HL-60/S4 treated with phorbol 12-myristate 13-acetate at 8.2 ng/mL for 4 days and 3 days (cell line): Measurements from ENCODE around the gene HSD17B1.
"Not testable (repeated sequence)": the region's sequence is repeated elsewhere in the genome, so short reads cannot be mapped to it uniquely, and the experiment has no call there.

Experiments used
- in situ Hi-C: fragments of 300-500 bp; cut with MboI; formaldehyde crosslinking; loops from 2 replicates; pipeline ENCODE4 v1.15.0; 2022; ENCODE audit warnings: low sequenced_read_pairs

The HSD17B1 gene

DNA sequence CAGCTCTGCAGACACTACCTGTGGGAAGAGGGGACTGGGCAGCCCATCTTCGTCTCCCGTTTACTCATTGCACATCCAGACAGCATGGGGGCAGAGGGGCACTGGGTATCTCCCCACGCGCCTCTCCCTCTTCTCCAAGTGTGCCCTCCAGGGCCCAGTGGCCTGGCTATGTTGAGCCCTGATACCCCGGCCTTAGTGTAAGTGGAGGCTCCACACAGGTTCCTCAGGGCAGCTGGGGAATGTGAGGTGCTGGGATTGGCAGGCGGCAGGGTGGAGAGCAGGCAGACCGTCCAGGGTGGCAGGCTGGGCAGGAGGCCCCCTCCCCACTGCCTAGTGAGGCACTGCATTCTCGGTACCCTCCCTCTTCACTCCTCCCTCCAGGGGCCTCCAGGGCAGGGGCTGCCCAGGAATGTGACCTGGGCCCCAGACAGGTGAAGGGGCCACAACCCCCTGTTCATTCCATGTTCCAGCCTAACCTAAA is 29.9 kb upstream of the HSD17B1 start:
- in situ Hi-C loops, result no loop called here

DNA sequence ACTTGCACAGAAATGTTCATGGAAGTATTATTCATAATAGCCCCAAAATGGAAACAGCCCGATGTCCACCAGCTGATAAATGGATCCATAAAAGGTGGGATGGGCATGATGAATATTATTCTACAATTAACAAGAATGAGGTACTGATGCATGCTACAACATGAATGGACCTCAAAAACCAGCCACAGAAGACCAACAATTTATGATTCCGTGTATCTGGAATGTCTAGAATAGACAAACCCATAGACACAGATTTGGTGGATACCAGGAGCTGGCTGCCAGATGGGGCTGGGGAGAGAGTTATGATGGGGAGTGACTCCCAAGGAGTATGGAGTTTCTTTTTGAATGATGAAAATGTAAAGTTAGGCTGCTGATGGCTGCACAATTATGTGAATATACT is 27.5 kb upstream of the HSD17B1 start:
- in situ Hi-C loops, result no loop called here

DNA sequence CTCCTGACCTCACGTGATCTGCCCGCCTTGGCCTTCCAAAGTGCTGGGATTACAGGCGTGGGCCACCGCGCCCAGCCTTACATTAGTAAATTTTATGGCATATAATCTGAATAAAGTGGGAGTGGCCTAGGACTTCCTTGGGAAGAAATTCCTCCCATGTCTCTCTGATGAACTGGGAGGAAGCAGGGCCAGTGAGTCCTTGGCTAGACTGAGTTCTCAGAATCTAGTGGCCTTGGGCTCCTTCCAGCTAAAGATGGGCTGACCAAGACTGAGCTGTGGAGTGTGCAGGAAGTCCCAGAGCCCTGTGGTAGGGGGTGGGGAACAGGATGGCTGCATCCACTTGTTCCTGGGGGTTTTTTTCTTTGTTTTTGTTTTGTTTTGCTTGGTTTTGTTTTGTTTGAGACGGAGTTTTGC is 26.7 kb upstream of the HSD17B1 start:
- in situ Hi-C loops, result no loop called here

DNA sequence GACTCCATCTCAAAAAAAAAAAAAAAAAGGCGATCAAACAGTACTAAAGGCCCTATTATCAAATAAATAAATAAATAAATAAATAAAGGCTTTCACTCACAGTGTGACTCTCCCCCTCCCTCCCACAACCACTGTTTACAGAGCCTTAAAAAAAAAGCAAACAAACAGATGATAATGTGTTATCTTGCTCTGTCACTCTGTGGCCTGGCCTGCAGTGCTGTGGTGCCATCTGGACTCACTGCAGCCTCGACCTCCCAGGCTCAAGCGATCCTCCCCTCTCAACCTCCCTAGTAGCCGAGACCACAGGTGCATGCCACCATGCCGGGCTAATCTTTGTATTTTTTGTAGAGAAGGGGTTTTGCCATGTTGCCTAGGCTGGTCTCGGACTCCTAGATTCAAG is 24.8 kb upstream of the HSD17B1 start:
- in situ Hi-C loops, result no loop called here

DNA sequence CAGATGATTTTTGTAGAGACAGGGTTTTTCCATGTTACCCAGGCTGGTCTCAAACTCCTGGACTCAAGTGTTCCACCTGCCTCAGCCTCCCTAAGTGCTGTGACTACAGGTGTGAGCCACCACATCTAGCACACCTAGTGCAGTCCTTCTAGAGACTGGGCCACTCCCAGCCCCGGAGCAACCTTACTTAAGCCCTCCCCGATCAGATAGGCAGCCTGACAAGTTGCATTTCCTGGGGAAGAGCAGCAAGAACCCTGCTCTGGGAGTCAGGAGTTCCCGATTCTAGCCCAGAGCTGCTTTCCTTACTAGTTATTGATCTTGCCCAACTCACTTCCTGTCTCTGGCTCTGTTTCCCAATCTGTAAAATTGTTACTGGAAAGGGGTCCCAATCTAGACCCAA is 23.7 kb upstream of the HSD17B1 start:
- in situ Hi-C loops, result no loop called here

DNA sequence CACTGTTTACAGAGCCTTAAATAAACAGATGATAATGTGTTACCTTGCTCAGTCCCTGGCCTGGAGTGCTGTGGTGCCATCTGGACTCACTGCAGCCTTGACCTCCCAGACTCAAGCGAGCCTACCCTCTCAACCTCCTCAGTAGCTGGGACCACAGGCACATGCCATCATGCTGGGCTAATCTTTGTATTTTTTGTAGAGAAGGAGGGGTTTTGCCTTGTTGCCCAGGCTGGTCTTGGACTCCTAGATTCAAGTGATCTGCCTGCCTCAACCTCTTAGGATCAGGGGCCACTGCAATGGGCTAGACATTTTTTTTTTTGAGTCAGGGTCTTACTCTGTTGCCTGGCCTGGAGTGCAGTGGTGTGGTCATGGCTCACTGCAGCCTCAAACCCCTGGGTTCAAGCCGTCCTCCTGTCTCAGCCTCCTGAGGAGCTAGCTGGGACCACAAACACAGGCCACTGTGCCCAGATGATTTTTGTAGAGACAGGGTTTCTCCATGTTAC is 21.7 kb upstream of the HSD17B1 start:
- in situ Hi-C loops, result no loop called here

DNA sequence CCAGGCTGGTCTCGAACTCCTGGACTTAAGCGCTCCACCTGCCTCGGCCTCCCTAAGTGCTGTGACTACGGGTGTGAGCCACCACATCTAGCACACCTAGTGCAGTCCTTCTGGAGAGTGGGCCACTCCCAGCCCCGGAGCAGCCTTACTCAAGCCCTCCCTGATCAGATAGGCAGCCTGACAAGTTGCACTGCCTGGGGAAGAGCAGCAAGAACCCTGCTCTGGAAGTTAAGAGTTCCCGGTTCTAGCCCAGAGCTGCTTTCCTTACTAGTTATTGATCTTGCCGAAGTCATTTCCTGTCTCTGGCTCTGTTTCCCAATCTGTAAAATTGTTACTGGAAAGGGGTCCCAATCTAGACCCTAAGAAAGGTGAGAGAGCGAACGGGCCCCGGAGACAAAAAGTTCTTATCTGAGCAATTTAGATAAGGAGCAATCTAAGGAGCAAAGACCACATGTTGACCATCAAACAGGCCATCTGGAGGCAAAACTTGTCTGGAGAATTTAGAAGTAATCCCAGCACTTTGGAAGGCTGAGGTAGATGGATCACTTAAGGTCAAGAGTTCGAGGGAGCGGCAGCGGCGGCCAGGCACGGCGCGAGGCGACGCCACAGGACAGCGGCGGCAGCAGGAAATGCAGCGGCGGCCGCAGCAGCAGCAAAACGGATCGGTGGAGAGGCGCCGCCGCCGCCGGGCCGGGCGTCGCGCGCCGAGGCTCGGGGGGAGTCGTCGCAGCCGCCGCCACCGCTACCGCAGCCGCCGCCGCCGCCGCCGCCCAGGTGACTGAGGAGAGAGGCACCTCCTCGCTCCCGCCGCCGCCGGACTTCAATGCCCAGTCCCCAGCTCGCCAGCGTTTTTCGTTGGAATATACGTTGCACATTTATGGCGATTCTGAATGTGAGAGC is 21.0 kb upstream of the HSD17B1 start:
- in situ Hi-C loops, result no loop called here

DNA sequence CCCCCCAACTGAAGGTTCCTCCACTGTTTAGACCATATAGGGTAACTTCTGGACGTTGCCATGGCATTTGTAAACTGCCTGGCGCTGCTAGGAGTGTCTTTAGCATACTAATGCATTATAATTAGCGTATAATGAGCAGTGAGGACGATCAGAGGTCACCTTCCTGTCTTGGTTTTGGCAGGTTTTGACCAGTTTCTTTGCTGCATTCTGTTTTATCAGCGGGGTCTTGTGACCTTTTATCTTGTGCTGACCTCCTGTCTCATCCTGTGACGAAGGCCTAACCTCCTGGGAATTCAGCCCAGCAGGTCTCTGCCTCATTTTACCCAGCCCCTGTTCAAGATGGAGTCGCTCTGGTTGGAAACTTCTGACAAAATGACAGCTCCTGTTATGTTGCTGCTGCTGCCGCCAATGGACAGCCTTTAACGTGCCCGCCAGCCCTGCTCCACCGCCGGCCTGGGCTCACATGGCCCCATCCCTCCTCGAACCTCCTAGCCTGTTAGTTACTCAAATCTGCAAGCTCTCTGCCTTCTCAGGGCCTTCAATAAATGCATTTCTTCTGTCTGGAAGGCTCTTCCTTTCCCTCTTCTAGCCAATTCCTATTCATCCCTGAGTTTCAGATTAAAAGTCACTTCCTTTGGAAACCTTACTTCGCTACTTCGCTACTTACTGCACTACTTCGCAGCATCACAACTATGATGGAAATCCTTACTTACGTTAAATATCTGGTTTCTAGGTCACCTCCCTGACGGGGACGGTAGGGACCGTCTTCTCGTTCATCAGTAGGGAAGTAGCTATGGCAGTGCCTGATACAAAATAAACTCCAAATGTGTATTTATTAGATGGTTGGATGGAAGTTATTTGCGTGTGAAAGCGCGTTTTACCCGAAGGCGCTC is 17.3 kb upstream of the HSD17B1 start:
- in situ Hi-C loops, result no loop called here

DNA sequence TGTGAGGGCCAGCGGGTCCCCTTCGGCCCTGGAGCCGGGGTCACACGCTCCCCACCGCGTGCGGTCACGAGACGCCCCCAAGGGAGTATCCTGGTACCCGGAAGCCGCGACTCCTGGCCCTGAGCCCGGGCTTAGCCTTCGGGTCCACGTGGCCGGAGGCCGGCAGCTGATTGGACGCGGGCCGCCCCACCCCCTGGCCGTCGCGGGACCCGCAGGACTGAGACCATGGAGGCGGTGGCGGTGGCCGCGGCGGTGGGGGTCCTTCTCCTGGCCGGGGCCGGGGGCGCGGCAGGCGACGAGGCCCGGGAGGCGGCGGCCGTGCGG is 16.7 kb upstream of the HSD17B1 start, which contains the start of gene NAGLU:
NAGLU (plus strand) TSS at position 194 of the 324 bp plus-strand sequence; CDS start at position 226, 32 bp downstream.
- in situ Hi-C loops, result no loop called here

DNA sequence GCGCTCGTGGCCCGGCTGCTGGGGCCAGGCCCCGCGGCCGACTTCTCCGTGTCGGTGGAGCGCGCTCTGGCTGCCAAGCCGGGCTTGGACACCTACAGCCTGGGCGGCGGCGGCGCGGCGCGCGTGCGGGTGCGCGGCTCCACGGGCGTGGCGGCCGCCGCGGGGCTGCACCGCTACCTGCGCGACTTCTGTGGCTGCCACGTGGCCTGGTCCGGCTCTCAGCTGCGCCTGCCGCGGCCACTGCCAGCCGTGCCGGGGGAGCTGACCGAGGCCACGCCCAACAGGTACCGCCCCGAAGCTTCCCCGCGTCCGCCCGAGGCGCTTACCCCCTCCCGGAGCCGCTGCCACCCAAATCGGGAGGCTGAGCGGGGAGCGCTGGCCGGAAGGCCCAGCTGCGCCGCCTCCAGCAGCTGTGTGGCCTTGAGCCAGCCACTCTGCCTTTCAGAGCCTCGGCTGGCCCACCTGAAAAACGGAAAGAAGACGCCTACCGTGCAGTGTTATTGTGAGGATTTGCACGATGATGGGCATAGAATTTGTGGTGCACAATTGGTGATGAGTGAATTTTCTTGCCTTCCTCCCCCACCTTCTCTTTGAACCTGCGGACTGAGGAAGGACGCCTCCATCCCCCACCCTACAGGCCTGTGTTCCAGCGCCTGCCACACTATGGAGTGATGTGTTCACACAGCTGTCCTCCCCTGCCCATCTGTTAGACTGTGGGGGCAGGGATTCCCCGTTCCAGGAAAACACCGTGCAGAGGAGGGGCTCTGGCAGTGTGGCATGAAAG is 16.2 kb upstream of the HSD17B1 start:
- in situ Hi-C loops, result no loop called here

DNA sequence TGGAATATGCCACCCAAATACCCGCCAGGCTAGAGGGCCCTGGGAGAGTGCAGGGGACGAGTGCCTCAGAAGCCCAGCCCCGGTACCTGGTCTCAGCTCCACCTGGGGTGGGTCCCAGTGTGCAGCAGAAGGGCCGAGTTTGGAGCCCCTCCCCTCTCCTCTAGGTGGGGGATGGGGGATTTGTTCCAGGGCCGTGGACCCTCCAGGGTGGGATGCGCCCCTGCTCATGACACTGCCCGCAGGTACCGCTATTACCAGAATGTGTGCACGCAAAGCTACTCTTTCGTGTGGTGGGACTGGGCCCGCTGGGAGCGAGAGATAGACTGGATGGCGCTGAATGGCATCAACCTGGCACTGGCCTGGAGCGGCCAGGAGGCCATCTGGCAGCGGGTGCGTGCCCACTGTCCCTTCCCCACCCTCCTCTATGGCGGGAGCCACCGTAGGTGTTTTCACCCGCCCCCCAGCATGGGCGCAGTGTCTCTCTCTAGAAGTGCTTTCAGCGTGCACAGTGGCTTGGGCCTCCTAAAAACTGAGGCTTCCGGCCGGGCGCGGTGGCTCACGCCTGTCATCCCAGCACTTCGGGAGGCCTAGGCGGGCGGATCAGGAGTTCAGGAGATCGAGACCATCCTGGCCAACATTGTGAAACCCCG is 15.4 kb upstream of the HSD17B1 start:
- in situ Hi-C loops, result no loop called here

DNA sequence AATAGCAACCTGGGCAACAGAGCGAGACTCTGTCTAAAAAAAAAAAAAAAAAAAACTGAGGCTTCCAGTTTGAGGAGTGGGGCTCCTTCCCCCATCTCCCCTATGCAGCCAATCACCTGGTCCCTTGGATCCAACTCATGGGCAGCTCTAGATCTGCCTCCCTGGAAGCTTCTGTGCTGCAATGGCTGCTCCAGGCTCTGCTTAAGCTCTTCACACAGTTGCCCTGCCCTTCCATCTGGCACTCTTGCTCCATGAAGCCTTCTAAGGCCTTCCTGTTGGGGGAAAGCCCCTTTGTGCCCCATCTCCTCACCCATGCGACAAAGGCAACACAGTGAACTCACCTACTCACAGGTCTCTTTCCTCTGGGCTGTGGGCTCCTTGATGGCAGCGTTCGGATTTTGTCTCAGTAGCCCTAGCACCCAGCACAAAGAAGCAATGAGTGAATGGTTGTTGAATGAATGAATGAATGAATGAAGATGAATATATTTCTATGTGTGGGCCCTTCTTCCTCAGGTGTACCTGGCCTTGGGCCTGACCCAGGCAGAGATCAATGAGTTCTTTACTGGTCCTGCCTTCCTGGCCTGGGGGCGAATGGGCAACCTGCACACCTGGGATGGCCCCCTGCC is 14.8 kb upstream of the HSD17B1 start:
- in situ Hi-C loops, result no loop called here

DNA sequence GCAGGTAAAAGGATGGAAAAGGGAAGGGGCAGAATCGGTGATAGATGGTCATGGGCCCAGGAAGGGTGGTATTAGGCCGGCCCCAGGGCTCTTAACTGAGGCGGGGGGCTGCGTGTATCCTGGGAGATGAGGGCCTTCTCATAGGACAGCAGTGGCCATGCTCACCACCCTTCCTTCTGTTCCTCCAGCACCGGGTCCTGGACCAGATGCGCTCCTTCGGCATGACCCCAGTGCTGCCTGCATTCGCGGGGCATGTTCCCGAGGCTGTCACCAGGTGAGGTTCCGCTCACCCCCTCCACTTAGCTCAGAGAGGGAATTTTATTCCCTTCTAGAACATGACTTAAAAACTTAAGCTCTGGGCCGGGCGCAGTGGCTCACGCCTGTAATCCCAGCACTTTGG is 14.2 kb upstream of the HSD17B1 start:
- in situ Hi-C loops, result no loop called here

DNA sequence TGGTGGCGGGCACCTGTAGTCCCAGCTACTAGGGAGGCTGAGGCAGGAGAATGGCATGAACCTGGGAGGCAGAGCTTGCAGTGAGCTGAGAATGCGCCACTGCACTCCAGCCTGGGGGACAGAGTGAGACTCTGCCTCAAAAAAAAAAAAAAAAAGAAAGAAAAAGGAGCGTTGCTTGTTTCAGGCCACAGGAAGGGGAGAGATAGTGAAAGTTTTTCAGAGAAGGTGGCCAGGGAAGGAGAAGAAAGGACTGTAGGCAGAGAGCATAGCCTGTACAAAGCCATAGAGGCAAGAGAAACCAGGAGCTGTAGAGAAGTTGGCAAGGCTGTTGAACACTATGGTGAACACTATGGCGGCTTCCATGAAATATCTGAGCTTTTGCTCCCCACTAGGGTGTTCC is 12.2 kb upstream of the HSD17B1 start:
- in situ Hi-C loops, result not testable (repeated sequence)

DNA sequence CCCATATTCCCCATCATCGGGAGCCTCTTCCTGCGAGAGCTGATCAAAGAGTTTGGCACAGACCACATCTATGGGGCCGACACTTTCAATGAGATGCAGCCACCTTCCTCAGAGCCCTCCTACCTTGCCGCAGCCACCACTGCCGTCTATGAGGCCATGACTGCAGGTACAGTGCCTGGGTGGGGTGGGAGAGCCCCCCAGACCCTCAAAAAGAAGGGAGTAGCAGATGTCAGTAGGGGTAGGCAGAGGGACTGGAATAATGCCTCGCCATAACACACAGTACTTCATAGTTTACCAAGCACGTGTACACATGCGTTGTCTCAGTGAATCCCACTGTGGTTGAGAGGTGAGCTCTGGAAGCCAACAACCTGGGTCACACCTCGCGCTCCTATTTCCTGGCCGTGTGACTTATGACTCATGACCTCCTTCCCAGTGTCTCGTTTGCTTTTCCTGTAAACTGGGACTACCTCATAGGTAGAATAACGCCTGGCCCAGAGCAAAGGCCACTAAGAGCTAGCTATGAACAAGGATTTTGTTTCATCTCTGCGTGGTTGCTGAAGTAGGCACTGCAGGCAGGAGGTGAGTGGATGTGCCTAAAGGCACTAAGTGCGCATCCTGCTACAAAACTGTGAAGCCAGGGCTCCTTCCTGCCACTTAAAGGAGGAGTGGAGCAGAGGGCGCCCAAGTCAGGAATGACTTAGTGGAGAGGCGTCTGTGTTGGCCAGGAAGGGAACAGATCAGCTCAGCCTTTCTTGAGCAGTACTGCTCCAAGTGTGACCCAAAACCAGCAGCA is 11.5 kb upstream of the HSD17B1 start:
- in situ Hi-C loops, result no loop called here

DNA sequence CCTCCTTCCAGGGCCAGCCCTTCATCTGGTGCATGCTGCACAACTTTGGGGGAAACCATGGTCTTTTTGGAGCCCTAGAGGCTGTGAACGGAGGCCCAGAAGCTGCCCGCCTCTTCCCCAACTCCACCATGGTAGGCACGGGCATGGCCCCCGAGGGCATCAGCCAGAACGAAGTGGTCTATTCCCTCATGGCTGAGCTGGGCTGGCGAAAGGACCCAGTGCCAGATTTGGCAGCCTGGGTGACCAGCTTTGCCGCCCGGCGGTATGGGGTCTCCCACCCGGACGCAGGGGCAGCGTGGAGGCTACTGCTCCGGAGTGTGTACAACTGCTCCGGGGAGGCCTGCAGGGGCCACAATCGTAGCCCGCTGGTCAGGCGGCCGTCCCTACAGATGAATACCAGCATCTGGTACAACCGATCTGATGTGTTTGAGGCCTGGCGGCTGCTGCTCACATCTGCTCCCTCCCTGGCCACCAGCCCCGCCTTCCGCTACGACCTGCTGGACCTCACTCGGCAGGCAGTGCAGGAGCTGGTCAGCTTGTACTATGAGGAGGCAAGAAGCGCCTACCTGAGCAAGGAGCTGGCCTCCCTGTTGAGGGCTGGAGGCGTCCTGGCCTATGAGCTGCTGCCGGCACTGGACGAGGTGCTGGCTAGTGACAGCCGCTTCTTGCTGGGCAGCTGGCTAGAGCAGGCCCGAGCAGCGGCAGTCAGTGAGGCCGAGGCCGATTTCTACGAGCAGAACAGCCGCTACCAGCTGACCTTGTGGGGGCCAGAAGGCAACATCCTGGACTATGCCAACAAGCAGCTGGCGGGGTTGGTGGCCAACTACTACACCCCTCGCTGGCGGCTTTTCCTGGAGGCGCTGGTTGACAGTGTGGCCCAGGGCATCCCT is 9.3 kb upstream of the HSD17B1 start:
- in situ Hi-C loops, result no loop called here

DNA sequence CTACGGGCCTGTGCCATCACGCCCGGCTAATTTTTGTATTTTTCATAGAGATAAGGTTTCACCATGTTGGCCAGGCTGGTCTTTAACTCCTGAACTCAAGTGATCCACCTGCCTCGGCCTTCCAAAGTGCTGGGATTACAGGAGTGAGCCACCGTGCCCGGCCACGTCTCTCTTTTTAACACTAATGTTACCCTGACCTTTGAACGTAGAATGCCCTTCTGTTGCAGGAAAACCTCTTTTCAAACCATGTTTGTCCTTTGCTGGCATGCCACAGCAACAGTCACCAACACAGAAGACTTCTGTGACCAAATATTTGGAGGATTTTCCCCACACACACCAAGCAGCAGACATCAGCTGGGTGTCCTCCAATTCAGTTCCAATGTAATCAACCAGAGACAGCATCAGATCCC is 7.8 kb upstream of the HSD17B1 start:
- in situ Hi-C loops, result no loop called here
